ENCODE measurements around the gene TMEM95. TPM values are rescaled to one million over a fixed set of nuclear protein-coding genes. Genes with fewer than 3 reads are reported as not detected.

The TMEM95 gene, protein sequence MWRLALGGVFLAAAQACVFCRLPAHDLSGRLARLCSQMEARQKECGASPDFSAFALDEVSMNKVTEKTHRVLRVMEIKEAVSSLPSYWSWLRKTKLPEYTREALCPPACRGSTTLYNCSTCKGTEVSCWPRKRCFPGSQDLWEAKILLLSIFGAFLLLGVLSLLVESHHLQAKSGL
- polyA plus RNA-seq: under 1 TPM in 1 of 2 donors, not detected in 1; 0.18 TPM

DNA sequence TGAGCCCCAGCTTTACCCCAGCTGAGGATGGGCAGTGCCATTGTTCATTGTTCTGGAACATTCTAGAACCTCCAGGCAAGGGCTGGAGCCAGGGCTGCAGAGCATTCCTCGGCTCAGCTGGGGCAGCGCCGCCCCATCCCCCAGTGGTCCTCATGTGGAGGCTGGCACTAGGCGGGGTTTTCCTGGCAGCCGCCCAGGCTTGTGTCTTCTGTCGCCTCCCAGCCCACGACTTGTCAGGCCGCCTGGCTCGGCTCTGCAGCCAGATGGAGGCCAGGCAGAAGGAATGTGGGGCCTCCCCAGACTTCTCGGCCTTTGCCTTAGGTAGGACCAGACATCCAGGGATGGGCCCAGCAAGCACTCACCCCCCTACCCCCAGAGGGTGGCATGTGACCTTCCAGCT lies at the start of gene TMEM95:
Gene TMEM95, plus strand, starts transcription at position 104 of the 400 bp plus-strand sequence. Its CDS starts 49 bp downstream, at position 153.
- Histone ChIP-seq H3K4me3 (ENCODE audit: low read depth in 1 of 2, low read length in 2 of 2) (peak within 1 kb of the TSS; percentile 79), H3K9me3 (ENCODE audit: control insufficient read depth in 2 of 2, insufficient read depth in 1 of 2, low read depth in 1 of 2, low read length in 1 of 2) (no peaks in the 10 kb centered on the region), H3K27ac (ENCODE audit: low read depth in 2 of 2, low read length in 1 of 2) (peak within 1 kb of the TSS; percentile 89 to 93), H3K4me1 (ENCODE audit: control insufficient read depth in 2 of 2, insufficient read depth in 2 of 2, low read length in 1 of 2) (peaks cover 7 to 26% of the 10 kb centered on the region in 2 donors), H3K36me3 (ENCODE audit: control insufficient read depth in 2 of 2, insufficient read depth in 2 of 2, low read length in 1 of 2) (peaks cover 0 to 3% of the 10 kb centered on the region in 2 donors), H3K27me3 (ENCODE audit: control insufficient read depth in 1 of 2, insufficient read depth in 2 of 2, low read length in 2 of 2) (no peaks in the 10 kb centered on the region)
- WGBS, 2 donors: 51 to 54% methylated on average over 10 of the region's 10 CpGs

DNA sequence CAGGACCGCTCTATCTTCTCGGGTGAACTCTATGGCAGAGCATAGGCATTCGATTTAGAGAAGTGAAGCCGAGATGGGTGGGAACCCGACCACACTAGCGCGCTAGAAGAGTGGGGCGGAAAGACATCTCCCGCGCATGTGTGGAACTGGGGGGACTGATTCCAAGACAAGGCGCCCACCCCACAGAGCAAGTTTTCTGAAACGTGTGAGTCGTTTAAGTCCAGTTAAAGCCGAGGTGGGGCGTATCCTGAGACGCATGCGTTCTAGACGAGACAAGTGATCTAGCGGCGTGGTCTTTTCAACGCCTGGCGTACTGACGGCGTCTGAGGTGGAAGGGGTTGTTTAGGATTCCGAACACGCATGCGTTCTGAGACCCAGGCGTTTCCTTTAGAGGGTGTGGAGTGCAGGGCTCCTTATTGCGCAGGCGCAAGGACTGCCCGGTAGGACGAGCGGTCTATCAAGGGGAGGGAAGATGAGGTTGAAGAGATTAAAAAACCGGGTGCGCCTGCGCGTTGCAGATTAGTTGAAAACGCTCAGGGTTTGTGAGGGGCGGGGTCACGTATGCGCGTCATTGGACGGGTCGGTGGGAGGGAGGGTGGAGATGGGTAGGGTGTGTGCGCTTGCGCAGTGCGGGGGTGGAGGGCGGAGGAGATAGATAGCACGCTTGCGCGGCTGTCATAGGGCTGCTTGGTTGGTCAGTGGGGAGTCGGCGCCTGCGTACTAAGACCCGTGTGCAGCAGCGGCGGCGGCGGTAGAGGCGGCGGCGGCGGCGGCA lies 47.9 kb upstream of the TMEM95 start, which contains the start of gene EIF5A:
Gene EIF5A, plus strand, starts transcription at position 718 of the 775 bp plus-strand sequence. CDS start 2,008 bp downstream, outside the sequence.
- 0 to 1% methylated on average over 64 of the region's 64 CpGs for WGBS, 2 donors
- peaks cover 7 to 15% of the 10 kb centered on the region in 2 donors for H3K36me3 ChIP-seq (ENCODE audit: control insufficient read depth in 2 of 2, insufficient read depth in 2 of 2, low read length in 1 of 2)
- no peaks in the 10 kb centered on the region for H3K27me3 ChIP-seq (ENCODE audit: control insufficient read depth in 1 of 2, insufficient read depth in 2 of 2, low read length in 2 of 2)
- H3K4me3 ChIP-seq (ENCODE audit: low read depth in 1 of 2, low read length in 2 of 2): peak within 1 kb of the TSS; percentile 91 to 94
- peaks cover 2 to 9% of the 10 kb centered on the region in 2 donors for H3K4me1 ChIP-seq (ENCODE audit: control insufficient read depth in 2 of 2, insufficient read depth in 2 of 2, low read length in 1 of 2)
- no peaks in the 10 kb centered on the region for H3K9me3 ChIP-seq (ENCODE audit: control insufficient read depth in 2 of 2, insufficient read depth in 1 of 2, low read depth in 1 of 2, low read length in 1 of 2)
- peak within 1 kb of the TSS; percentile 100 for H3K27ac ChIP-seq (ENCODE audit: low read depth in 2 of 2, low read length in 1 of 2)

DNA sequence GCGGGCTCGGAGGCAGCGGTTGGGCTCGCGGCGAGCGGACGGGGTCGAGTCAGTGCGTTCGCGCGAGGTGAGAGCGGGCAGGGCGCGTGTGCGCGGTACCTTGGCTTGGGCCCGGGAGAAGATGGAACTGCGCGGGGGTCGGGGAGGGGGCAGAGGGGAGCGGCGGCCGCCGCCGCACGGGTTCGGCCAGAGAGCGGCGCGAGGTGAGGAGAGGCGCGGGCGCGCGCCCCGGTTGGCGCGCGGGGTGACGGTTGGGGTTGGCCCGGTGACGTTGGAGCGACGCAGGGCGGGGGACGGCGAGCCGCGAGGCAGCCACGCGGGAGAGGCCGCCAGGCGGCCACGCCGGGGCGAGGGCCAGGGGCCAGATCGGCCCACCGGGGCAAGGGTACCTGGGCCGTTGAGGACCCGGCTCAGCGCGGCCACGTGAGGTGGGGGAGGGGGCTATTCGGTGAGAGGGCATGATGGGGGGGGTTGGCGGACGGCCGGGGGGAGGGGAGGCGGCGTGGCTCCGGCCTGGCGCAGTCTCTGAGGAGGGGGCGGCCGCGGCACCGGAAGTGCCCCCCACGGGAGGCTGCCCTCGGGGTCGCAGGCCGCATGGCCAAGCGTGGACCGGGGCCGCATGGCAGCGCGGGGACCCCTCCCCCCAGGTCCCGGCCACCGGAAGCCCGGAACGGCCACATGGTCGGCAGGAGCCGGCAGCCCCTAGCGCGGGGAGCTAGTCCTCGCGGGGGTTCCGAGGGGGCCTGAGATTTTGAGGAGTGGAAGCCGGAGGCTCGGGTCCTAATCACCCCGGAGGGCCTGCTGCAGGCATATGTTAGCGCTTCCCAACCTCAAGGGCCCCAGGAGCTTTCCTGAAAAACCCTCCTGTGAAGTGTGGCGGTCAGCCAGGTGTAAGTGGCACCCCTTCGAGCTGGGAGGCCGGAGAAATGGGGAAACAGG lies 47.0 kb upstream of the TMEM95 start:
- Histone ChIP-seq H3K4me3 (ENCODE audit: low read depth in 1 of 2, low read length in 2 of 2) (peak overlapping the region; percentile 91 to 94), H3K27me3 (ENCODE audit: control insufficient read depth in 1 of 2, insufficient read depth in 2 of 2, low read length in 2 of 2) (no peaks in the 10 kb centered on the region), H3K4me1 (ENCODE audit: control insufficient read depth in 2 of 2, insufficient read depth in 2 of 2, low read length in 1 of 2) (peaks cover 2 to 9% of the 10 kb centered on the region in 2 donors), H3K27ac (ENCODE audit: low read depth in 2 of 2, low read length in 1 of 2) (peak overlapping the region; percentile 100), H3K9me3 (ENCODE audit: control insufficient read depth in 2 of 2, insufficient read depth in 1 of 2, low read depth in 1 of 2, low read length in 1 of 2) (no peaks in the 10 kb centered on the region), H3K36me3 (ENCODE audit: control insufficient read depth in 2 of 2, insufficient read depth in 2 of 2, low read length in 1 of 2) (peaks cover 14 to 23% of the 10 kb centered on the region in 2 donors)
- 1% methylated on average over 67 to 104 of the region's 104 CpGs for WGBS, 2 donors

DNA sequence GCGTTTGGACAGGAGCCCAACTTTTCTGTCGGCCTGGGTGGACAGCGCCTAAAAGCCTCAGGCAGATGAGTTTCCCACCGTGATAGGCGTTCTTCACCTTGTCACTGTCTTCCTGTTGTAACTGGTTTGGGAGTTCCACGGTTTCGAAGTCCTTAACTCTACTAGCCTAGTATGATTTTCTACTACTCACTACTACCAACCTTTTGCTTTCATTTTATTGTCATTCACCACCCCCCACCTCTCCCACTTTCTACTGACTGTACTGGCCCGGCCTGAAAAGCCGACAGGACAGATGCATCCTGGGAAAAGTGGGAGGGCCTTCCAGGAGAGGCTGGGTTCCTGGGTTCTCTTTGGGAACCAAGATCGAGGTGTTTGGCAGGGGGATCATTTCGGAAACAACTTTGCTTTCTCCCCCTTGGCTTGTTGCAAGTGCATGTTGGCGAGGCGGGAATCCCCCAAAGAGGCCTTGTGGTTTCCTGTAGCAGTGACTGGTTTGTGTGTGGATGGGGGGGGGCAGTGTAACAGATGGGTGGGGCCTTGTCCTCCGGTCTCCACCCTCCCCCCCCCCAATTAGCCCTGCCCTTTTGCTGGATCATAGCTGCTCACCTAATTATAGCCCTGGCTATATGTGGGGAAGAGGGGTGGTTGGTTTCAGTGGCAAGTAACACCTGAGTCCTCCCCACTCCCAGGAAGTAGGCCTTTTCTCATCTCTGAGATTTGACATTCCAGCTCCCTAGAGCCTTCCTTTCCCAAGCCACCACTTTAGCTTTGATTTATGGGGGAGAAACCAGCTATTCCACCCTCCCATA lies 46.1 kb upstream of the TMEM95 start:
- H3K4me3 ChIP-seq (ENCODE audit: low read depth in 1 of 2, low read length in 2 of 2): peak overlapping the region; percentile 91 to 94
- H3K4me1 ChIP-seq (ENCODE audit: control insufficient read depth in 2 of 2, insufficient read depth in 2 of 2, low read length in 1 of 2): peaks cover 2 to 9% of the 10 kb centered on the region in 2 donors
- WGBS, 2 donors: 0% methylated on average over 14 of the region's 14 CpGs
- no peaks in the 10 kb centered on the region for H3K27me3 ChIP-seq (ENCODE audit: control insufficient read depth in 1 of 2, insufficient read depth in 2 of 2, low read length in 2 of 2)
- peaks cover 19 to 26% of the 10 kb centered on the region in 2 donors for H3K36me3 ChIP-seq (ENCODE audit: control insufficient read depth in 2 of 2, insufficient read depth in 2 of 2, low read length in 1 of 2)
- peak overlapping the region; percentile 100 for H3K27ac ChIP-seq (ENCODE audit: low read depth in 2 of 2, low read length in 1 of 2)
- H3K9me3 ChIP-seq (ENCODE audit: control insufficient read depth in 2 of 2, insufficient read depth in 1 of 2, low read depth in 1 of 2, low read length in 1 of 2): no peaks in the 10 kb centered on the region

DNA sequence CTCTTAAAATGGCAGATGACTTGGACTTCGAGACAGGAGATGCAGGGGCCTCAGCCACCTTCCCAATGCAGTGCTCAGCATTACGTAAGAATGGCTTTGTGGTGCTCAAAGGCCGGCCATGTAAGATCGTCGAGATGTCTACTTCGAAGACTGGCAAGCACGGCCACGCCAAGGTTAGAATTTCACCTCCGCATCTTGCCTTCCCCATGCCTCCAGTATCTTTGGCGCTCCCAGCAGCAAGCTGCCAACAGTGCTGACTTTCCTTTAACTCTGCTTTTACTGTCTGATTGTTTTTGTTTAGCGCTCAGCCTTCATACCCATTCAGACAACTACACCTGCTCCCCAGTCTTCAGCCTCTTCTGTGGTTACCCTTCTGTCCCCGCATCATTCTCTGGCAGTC lies 45.3 kb upstream of the TMEM95 start:
- Histone ChIP-seq H3K4me3 (ENCODE audit: low read depth in 1 of 2, low read length in 2 of 2) (peak overlapping the region in 1 of 2 donors; percentile 94), H3K9me3 (ENCODE audit: control insufficient read depth in 2 of 2, insufficient read depth in 1 of 2, low read depth in 1 of 2, low read length in 1 of 2) (no peaks in the 10 kb centered on the region), H3K27me3 (ENCODE audit: control insufficient read depth in 1 of 2, insufficient read depth in 2 of 2, low read length in 2 of 2) (no peaks in the 10 kb centered on the region), H3K36me3 (ENCODE audit: control insufficient read depth in 2 of 2, insufficient read depth in 2 of 2, low read length in 1 of 2) (peaks cover 19 to 29% of the 10 kb centered on the region in 2 donors), H3K27ac (ENCODE audit: low read depth in 2 of 2, low read length in 1 of 2) (peak overlapping the region; percentile 100), H3K4me1 (ENCODE audit: control insufficient read depth in 2 of 2, insufficient read depth in 2 of 2, low read length in 1 of 2) (peaks cover 2 to 11% of the 10 kb centered on the region in 2 donors)
- WGBS, 2 donors: 74 to 84% methylated on average over 12 of the region's 12 CpGs

DNA sequence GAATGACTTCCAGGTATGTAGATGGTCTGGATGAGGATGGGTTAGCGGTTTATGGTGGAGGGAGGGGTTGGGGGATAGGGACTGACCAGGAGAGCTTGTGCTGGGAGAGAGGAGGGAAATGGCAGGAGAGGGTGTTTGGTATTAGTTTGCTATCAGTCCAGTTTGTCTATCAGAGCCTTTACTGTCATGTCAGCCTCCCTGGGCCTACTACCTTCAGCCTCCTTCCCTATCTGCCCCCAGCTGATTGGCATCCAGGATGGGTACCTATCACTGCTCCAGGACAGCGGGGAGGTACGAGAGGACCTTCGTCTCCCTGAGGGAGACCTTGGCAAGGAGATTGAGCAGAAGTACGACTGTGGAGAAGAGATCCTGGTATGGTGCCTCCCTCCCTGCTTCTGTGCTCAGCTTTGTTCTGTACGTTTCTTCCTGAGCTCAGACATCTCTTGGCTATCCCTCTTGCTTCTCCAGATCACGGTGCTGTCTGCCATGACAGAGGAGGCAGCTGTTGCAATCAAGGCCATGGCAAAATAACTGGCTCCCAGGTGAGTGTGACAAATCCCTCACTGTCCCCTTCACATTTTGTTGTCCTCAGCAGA lies 43.7 kb upstream of the TMEM95 start:
- no peak overlapping the region for H3K4me3 ChIP-seq (ENCODE audit: low read depth in 1 of 2, low read length in 2 of 2)
- H3K9me3 ChIP-seq (ENCODE audit: control insufficient read depth in 2 of 2, insufficient read depth in 1 of 2, low read depth in 1 of 2, low read length in 1 of 2): no peaks in the 10 kb centered on the region
- H3K27ac ChIP-seq (ENCODE audit: low read depth in 2 of 2, low read length in 1 of 2): peak overlapping the region in 1 of 2 donors; percentile 5
- peaks cover 2 to 16% of the 10 kb centered on the region in 2 donors for H3K4me1 ChIP-seq (ENCODE audit: control insufficient read depth in 2 of 2, insufficient read depth in 2 of 2, low read length in 1 of 2)
- WGBS, 2 donors: 73 to 75% methylated on average over 7 of the region's 7 CpGs
- peaks cover 19 to 29% of the 10 kb centered on the region in 2 donors for H3K36me3 ChIP-seq (ENCODE audit: control insufficient read depth in 2 of 2, insufficient read depth in 2 of 2, low read length in 1 of 2)
- H3K27me3 ChIP-seq (ENCODE audit: control insufficient read depth in 1 of 2, insufficient read depth in 2 of 2, low read length in 2 of 2): no peaks in the 10 kb centered on the region

DNA sequence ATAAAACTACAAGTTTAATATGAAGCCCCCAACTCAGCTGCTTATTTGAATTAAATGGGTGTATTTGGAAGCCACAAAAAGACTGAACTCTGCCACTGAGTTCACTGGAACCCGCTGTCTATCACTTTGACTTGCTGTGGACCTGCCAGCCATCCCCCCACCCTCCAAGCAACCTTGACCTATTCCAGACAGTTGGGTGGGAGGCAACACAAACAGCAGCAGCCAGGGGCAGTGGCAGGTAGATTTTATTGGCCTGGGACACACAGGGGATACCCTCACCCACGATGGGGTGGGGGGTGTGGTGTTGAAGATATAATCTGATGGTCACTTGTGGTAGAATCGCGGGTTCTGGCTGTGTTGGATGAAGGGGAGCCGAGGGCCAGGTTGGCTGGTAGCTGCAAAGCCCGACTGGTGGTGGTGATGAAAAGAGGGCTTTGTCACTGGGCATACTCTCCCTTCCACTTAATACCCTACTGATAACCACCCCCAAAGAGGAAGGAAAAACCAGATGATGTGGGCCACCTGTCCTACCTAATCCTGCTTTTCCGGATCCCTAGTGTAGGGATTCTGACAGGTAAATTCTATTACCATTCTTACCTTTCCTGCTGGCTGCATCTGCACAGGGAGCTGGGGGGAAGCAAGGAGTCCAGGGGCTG lies 42.4 kb upstream of the TMEM95 start:
- Histone ChIP-seq H3K27ac (ENCODE audit: low read depth in 2 of 2, low read length in 1 of 2) (peak overlapping the region in 1 of 2 donors; percentile 56), H3K4me1 (ENCODE audit: control insufficient read depth in 2 of 2, insufficient read depth in 2 of 2, low read length in 1 of 2) (peaks cover 2 to 16% of the 10 kb centered on the region in 2 donors), H3K27me3 (ENCODE audit: control insufficient read depth in 1 of 2, insufficient read depth in 2 of 2, low read length in 2 of 2) (no peaks in the 10 kb centered on the region), H3K9me3 (ENCODE audit: control insufficient read depth in 2 of 2, insufficient read depth in 1 of 2, low read depth in 1 of 2, low read length in 1 of 2) (no peaks in the 10 kb centered on the region), H3K36me3 (ENCODE audit: control insufficient read depth in 2 of 2, insufficient read depth in 2 of 2, low read length in 1 of 2) (peaks cover 19 to 34% of the 10 kb centered on the region in 2 donors), H3K4me3 (ENCODE audit: low read depth in 1 of 2, low read length in 2 of 2) (no peak overlapping the region)
- 72 to 76% methylated on average over 7 of the region's 7 CpGs for WGBS, 2 donors

All from esophagus (tissue), 2 donors.